ENCODE results near the gene CADM4. TPM values are rescaled to one million over a fixed set of nuclear protein-coding genes. Genes with fewer than 3 reads are reported as not detected.

The CADM4 gene
- total and polyA plus RNA-seq, 9 of the 15 experiments (the other 6 are each of a cell fraction or from before 2014, with no cell fraction given): 0.03 to 4.6 (median 1.3) TPM

DNA sequence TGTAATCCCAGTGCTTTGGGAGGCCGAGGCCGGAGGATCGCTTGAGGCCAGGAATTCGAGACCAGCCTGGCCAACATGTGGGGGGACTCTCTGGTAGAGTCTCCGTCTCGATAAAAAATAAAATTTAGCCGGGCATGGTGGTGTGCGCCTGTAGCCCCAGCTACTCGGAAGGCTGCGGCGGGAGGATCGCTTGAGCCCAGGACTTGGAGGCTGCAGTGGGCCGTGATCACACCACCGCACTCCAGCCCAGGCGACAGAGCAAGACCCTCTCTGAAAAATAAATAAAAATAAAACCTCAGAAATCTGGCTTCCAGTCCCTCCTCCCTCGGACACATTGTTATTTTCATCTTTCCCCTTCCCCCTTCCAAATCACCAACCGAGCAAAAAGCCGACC lies 44.0 kb downstream of the CADM4 start (continued):
- TF ChIP-seq, protein P1, sequence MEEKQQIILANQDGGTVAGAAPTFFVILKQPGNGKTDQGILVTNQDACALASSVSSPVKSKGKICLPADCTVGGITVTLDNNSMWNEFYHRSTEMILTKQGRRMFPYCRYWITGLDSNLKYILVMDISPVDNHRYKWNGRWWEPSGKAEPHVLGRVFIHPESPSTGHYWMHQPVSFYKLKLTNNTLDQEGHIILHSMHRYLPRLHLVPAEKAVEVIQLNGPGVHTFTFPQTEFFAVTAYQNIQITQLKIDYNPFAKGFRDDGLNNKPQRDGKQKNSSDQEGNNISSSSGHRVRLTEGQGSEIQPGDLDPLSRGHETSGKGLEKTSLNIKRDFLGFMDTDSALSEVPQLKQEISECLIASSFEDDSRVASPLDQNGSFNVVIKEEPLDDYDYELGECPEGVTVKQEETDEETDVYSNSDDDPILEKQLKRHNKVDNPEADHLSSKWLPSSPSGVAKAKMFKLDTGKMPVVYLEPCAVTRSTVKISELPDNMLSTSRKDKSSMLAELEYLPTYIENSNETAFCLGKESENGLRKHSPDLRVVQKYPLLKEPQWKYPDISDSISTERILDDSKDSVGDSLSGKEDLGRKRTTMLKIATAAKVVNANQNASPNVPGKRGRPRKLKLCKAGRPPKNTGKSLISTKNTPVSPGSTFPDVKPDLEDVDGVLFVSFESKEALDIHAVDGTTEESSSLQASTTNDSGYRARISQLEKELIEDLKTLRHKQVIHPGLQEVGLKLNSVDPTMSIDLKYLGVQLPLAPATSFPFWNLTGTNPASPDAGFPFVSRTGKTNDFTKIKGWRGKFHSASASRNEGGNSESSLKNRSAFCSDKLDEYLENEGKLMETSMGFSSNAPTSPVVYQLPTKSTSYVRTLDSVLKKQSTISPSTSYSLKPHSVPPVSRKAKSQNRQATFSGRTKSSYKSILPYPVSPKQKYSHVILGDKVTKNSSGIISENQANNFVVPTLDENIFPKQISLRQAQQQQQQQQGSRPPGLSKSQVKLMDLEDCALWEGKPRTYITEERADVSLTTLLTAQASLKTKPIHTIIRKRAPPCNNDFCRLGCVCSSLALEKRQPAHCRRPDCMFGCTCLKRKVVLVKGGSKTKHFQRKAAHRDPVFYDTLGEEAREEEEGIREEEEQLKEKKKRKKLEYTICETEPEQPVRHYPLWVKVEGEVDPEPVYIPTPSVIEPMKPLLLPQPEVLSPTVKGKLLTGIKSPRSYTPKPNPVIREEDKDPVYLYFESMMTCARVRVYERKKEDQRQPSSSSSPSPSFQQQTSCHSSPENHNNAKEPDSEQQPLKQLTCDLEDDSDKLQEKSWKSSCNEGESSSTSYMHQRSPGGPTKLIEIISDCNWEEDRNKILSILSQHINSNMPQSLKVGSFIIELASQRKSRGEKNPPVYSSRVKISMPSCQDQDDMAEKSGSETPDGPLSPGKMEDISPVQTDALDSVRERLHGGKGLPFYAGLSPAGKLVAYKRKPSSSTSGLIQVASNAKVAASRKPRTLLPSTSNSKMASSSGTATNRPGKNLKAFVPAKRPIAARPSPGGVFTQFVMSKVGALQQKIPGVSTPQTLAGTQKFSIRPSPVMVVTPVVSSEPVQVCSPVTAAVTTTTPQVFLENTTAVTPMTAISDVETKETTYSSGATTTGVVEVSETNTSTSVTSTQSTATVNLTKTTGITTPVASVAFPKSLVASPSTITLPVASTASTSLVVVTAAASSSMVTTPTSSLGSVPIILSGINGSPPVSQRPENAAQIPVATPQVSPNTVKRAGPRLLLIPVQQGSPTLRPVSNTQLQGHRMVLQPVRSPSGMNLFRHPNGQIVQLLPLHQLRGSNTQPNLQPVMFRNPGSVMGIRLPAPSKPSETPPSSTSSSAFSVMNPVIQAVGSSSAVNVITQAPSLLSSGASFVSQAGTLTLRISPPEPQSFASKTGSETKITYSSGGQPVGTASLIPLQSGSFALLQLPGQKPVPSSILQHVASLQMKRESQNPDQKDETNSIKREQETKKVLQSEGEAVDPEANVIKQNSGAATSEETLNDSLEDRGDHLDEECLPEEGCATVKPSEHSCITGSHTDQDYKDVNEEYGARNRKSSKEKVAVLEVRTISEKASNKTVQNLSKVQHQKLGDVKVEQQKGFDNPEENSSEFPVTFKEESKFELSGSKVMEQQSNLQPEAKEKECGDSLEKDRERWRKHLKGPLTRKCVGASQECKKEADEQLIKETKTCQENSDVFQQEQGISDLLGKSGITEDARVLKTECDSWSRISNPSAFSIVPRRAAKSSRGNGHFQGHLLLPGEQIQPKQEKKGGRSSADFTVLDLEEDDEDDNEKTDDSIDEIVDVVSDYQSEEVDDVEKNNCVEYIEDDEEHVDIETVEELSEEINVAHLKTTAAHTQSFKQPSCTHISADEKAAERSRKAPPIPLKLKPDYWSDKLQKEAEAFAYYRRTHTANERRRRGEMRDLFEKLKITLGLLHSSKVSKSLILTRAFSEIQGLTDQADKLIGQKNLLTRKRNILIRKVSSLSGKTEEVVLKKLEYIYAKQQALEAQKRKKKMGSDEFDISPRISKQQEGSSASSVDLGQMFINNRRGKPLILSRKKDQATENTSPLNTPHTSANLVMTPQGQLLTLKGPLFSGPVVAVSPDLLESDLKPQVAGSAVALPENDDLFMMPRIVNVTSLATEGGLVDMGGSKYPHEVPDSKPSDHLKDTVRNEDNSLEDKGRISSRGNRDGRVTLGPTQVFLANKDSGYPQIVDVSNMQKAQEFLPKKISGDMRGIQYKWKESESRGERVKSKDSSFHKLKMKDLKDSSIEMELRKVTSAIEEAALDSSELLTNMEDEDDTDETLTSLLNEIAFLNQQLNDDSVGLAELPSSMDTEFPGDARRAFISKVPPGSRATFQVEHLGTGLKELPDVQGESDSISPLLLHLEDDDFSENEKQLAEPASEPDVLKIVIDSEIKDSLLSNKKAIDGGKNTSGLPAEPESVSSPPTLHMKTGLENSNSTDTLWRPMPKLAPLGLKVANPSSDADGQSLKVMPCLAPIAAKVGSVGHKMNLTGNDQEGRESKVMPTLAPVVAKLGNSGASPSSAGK (IDR thresholded peaks at IDR 0.05): 0 out of 2 replicates have a peak, but pooled peaks have one; percentile 38
- TF ChIP-seq MIER1 (IDR thresholded peaks at IDR 0.05; ENCODE audit: low read depth) (no peak), FOXA3 (CRISPR knock-in tag; conservative IDR thresholded peaks at IDR 0.05 in 1 of 2, IDR thresholded peaks at IDR 0.05 in 1 of 2) (no peak), NCOA1 (IDR thresholded peaks at IDR 0.05; ENCODE audit: low read depth) (no peak), ZNF830 (CRISPR knock-in tag; IDR thresholded peaks at IDR 0.05) (no peak), LCOR (CRISPR knock-in tag; IDR thresholded peaks at IDR 0.05) (no peak), SMC3 (conservative IDR thresholded peaks at IDR 0.05; ENCODE audit: insufficient read depth, low read depth, low read length) (no peak), CC2D1A (IDR thresholded peaks at IDR 0.05) (0 out of 2 replicates have a peak, but pooled peaks have one; percentile 11)
- TF ChIP-seq, protein P2, sequence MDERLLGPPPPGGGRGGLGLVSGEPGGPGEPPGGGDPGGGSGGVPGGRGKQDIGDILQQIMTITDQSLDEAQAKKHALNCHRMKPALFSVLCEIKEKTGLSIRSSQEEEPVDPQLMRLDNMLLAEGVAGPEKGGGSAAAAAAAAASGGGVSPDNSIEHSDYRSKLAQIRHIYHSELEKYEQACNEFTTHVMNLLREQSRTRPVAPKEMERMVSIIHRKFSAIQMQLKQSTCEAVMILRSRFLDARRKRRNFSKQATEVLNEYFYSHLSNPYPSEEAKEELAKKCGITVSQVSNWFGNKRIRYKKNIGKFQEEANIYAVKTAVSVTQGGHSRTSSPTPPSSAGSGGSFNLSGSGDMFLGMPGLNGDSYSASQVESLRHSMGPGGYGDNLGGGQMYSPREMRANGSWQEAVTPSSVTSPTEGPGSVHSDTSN (CRISPR knock-in tag; IDR thresholded peaks at IDR 0.05; ENCODE audit: low read depth): no peak
- TF ChIP-seq, protein P2 (tag; conservative IDR thresholded peaks at IDR 0.05; ENCODE audit: low read depth): no peak
- TF ChIP-seq, protein P3, sequence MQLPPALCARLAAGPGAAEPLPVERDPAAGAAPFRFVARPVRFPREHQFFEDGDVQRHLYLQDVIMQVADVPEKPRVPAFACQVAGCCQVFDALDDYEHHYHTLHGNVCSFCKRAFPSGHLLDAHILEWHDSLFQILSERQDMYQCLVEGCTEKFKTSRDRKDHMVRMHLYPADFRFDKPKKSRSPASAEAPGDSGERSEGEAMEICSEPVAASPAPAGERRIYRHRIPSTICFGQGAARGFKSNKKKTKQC (CRISPR knock-in tag; IDR thresholded peaks at IDR 0.05): 0 out of 2 replicates have a peak, but pooled peaks have one; percentile 48
